ENCODE measurements around the gene EVI2B.
"Not testable (repeated sequence)": the region's sequence is repeated elsewhere in the genome, so short reads cannot be mapped to it uniquely, and the experiment has no call there.

The EVI2B gene, protein sequence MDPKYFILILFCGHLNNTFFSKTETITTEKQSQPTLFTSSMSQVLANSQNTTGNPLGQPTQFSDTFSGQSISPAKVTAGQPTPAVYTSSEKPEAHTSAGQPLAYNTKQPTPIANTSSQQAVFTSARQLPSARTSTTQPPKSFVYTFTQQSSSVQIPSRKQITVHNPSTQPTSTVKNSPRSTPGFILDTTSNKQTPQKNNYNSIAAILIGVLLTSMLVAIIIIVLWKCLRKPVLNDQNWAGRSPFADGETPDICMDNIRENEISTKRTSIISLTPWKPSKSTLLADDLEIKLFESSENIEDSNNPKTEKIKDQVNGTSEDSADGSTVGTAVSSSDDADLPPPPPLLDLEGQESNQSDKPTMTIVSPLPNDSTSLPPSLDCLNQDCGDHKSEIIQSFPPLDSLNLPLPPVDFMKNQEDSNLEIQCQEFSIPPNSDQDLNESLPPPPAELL

DNA sequence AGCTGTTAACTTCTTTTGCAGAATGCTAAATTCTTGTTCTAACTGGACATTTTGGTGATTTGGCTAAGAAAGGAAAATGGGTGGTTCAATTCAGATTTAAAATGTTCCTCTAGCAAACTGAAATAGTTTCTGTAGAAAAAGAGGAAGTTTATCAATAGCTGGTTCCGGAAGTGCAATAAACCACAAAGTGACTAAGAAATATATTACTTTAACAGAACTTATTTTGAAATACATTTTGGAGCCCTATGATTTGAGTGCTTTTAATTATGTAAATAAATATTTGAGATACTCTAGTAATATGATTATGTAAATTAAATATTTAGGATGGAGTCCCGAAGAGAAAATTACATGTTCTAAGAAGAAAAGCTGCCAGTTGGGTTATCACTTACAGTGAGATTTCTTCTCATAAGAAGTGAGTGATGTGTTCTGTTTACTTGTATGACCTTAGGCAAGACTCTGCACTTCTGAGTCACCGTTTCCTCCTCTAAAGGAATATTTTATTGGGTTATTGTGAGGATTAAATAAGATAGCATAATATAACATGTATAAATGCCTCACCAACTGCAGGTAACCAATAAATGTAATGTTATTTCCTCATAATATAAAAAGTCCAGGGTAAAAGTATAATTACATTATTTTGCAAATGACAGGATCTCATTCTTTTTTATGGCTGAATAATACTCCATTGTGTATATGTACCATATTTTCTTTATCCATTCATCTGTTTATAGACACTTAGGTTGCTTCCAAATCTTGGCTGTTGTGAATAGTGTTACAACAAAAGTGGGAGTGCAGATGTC, at the start of gene EVI2B:
TSS of gene EVI2B (minus strand) at position 73 of the 800 bp plus-strand sequence. CDS start 8,445 bp downstream, outside the sequence.
- DNase-seq: no peak

DNA sequence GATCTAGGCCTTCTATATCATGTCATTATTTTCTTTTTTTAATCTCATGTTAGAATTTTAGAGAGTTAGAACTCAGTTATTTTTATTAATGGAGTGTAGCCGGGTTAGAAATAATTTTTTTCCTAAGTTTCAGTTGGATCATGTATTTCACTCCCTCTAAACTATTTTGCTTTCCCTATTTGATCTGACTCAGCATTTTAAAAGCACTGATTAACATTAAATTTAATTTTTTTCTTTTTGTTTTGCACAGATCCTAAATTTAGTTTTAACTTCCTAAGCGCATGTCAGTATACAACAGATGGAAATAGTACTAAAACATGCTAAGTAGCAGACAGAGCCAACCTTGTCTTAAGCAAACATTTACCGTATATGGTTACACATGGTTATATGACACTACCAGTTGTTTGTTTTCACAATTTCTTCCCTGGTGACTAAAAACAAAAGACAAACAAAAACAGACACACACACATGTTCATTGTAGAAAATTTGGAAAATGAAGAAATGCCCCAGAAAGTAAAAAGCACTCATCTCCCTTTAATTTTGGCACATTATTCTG, 44.1 kb upstream of the EVI2B start:
- no peak for DNase-seq

DNA sequence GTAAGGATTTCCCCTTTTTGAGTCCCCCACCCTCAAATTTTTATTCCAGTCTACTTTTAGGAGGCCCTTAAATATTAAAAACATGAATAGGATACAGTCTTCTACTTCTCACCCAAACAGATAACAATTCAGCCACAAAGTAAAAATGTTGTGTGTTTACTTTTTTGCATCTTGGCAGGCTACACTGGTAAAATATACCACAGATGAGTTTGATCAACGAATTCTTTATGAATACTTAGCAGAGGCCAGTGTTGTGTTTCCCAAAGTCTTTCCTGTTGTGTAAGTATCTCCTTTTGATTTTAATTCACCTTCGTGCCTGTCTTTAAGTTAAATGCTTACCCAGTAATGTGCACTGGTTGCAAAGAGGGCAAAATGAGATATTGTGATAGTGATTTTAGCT, 43.2 kb upstream of the EVI2B start:
- no peak for DNase-seq

DNA sequence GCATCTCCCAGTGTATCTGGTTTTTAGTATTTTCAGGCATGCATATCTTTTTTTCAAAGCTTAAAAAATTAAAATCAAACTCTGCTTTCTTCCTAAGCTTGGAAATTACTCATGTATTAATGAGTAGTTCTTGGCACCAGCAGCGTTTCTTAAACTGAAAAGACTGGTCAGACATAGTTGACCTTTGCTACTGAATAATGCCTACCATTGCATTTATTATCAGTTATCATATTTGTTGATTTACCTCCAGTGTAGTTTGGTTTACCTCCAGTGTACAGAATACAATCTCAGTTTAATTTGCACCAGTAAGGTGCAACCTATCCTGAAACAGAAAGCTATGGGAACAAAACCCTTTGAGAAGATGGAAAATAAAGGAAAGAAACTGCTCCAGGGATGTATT, 42.1 kb upstream of the EVI2B start:
- no peak for DNase-seq

DNA sequence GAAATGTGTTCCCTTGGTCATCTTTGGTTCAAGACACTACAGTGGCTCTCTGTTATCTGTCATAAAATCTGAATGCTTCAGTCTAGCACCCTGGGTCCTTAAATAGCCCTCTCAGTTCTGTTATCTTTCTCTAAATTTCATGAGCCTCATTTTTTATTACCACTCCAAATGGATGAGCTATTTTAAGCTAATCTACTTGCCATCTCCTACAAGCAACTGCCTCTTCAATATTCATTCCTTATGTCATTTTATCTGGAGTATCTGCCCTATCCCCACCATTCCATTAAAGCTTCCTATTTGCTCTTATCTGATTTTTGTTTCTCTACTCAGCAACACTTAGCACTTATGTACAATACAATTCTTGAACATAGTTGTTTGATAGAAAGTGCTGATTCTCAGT, 35.6 kb upstream of the EVI2B start:
- DNase-seq: no peak

DNA sequence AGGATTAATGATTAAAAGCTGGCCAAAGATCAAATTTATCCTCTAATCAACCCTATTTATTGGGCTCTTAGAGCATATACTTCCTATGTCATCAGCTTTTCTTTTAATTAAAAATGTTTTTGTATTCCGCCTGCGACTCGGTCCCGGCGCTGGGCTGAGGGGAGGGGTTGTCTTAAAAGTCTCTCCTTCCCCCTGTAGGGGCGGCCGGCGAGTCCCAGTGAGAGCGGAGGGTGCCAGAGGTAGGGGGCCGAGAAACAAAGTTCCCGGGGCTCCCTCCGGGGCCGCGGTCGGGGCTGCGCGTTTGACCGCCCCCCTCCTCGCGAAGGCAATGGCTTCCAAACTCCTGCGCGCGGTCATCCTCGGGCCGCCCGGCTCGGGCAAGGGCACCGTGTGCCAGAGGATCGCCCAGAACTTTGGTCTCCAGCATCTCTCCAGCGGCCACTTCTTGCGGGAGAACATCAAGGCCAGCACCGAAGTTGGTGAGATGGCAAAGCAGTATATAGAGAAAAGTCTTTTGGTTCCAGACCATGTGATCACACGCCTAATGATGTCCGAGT, 31.4 kb upstream of the EVI2B start:
- not testable (repeated sequence) for DNase-seq

DNA sequence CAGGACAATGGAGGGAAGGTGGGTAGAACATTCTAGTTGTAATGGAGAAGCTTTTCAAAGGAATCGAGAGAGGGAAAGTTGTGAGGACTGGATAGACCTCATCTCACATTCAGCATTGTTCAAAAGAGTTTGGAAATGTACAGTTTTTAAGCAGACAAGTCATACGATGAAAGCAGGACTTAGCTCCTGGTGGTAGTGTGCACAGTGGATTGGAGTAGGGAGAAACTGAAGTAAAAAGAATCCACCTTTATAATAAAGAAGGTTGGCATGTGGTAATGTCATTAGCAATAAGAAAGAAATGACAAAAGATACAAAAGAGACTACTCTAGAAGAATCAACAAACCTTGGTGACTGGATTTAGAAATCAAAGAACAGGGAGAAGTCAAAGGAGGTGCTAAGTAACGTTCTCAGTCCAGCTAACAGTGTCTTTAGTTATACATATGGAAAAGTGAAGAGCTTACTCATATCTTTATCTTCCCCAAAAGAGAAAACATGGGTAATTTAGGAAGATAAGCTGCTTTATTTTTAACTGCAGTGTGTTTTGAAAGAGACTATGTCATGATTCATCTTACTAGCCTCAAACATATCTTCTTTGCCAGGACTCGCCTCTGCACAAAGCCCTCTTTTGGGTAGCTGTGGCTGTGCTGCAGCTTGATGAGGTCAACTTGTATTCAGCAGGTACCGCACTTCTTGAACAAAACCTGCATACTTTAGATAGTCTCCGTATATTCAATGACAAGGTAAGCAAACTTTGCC, 26.2 kb upstream of the EVI2B start:
- no peak for DNase-seq

DNA sequence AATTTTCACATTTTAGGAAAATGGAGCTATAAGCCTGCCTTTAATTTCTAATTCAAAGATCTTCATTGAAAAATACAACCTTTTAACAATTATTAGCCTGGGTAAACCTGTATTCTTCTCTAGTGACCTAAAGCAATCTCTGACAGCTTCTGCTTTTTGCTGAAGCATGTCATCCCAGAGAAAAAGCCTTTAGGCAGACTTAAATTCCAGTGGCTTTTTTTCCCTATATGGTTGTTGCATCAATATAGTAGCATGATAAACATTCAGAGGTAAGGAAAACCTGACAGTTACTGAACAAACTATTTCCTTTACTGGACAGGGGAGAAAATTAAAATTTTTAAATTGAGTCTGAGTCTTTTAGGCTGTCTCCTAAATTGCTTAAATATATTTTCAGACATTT, 15.4 kb upstream of the EVI2B start:
- no peak for DNase-seq

DNA sequence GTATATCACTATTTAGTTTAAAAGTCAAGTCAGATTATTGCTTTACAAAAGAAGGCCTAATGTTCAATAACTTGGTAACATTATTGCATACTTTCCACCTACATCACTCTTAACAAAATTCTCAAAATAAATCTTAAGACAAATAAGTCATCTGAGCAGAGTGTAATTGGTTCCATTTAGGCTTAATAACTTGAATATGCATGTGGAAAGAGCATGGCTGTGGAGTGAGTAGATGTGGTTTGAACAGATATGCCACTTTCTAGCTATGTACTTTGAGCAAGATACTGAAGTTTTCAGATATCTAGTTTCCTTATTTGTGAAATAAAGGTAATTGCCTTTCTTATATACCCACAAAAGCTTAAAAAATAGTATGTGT, 14.3 kb upstream of the EVI2B start:
- DNase-seq: no peak

DNA sequence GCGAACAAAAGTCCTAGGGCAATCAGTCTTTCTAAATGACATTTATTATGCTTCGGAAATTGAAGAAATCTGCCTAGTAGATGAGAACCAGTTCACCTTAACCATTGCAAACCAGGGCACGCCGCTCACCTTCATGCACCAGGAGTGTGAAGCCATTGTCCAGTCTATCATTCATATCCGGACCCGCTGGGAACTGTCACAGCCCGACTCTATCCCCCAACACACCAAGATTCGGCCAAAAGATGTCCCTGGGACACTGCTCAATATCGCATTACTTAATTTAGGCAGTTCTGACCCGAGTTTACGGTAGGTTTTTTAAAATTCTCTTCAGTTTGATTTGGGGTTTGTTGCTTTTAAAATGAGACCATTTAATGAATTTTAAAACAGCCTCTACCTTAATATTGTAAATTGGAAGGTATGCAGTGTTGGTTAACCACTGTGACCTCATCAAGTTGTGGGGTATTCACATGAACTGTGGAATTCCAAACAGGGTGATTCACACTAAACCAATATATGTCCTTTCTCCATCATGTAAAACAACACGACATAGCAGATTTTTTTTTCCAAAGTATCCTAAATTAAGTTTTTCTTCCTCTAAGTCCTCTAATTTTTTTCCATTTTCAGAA, 13.8 kb upstream of the EVI2B start:
- DNase-seq: no peak

DNA sequence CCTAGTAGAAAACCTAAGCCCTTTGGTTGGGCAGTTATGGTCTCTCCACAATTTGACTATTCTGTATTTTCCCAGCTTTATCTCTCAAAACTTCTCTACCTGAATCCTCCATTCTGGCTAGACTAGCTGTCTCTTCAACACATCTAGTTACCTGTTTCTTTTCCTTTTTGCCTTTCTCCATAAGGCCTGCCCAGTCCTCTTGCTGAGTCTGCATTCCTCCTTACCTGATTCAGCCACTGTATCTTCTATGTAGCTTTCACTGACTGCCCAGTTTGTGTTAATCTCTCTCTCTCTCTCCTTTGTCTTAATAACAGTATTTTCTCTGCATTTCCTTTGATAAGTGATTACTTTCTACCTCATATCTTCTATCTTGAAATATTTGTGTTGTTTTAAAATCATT, 9.7 kb upstream of the EVI2B start:
- no peak for DNase-seq

DNA sequence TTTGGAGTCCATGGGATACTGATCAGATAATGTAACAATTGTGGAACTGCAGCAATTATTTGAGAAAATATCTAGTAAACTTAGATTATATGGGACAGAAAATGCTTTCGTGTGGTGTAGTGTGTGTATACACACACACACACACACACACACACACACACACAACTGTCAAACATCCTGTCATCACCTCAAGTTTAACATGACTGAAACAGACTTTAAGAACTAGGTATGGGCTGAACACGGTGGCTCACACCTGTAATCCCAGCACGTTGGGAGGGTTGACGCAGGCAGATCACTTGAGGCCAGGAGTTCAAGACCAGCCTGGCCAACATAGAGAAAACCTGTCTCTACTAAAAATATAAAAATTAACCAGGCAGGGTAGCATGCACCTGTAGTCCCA, 8.1 kb upstream of the EVI2B start:
- DNase-seq: no peak

DNA sequence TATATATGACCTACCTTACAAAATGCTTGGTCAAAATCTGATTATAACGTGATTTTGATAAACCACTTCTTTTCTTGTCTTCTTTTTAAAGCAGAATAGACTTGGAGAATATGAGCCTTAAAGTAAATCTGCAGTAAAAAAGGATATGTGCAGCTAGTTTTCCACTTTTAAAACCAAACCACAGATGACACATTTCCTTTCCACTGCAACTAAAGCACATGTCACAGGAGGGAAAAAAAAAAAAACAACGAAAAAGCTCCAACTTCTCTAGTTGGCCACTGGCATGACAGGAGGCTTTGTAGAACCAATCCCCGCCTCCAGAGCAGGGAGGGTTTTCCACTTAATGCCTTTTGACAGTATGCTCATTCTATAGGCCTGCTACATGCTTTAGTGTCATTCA, 7.6 kb upstream of the EVI2B start, which contains the start of gene EVI2A:
TSS of gene EVI2A (minus strand) at position 142 of the 400 bp plus-strand sequence. CDS start 2,609 bp downstream, outside the sequence.
- peak; percentile 61 for DNase-seq

DNA sequence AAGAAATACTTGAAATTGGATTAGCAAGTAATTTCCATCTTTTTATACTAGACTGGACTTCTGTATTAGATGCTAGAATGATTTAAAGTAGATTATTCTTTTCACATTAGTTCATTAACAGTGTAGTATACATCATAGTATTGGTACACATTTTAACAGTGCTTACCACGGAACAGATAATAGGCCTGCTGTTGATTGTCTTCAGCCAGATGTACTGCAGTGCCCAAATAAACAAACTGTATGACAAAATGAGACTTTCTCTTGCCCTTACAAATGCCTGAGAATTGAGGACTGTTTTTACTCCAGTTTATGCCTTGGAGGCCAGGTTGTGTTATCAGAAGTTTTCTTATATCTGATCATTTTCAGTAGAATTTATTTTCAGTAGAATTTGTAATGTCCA, 6.9 kb upstream of the EVI2B start:
- DNase-seq: no peak

DNA sequence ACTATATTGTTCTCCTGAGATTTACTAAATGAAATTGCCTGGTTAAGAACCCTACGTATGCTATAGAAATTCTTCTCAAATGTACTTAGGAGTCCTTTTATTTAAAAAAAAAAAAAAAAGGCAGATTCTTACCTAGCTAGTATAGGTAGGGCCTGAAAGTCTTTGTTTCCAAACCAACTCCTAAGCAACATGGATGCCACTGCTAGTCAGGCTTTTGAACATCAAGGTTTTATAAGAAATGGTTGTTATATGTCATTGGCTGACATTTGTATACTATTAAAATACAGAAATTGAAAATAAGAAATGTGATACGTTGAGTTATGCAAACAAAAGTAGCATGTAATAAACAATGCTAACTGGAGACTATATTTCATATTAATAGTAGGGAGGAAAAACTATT, 6.4 kb upstream of the EVI2B start:
- DNase-seq: no peak

DNA sequence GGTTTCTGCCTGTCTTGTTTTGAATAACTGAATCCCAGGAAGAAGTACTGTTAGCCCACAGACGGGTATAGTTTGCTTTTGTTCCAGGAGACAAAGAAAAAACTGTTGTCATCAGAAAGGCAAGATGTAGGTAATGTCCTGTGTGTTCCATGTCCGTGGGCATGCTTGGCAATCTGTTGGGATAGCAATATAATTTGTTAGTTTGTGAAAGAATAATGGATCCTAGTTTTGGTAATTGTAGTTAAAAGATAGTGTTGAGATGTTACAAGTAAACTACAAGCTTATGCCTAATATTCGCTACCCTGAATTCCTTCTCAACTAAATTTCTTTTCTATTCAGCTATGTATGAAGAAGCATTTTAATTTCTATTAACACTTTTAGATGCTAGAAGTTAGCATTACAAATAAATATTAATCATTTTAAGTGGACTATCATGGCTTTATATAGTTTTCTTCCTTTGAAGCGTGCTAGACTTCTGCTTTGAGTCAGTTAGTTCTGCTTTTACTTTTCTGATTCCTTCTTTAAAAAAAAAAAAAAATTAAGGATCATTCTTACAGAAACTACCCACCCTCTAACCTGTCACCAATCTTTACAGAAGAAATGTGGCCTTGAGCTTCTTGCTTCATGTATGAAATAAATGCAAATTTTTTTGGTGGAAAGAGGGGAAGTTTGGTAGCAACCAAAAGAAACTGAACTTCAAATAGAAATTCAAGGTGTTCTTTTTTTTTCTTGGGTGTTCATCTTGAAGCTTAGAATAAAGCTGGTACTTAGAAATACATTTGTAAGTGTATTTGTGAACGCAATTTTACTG, 5.2 kb upstream of the EVI2B start:
- DNase-seq: no peak

DNA sequence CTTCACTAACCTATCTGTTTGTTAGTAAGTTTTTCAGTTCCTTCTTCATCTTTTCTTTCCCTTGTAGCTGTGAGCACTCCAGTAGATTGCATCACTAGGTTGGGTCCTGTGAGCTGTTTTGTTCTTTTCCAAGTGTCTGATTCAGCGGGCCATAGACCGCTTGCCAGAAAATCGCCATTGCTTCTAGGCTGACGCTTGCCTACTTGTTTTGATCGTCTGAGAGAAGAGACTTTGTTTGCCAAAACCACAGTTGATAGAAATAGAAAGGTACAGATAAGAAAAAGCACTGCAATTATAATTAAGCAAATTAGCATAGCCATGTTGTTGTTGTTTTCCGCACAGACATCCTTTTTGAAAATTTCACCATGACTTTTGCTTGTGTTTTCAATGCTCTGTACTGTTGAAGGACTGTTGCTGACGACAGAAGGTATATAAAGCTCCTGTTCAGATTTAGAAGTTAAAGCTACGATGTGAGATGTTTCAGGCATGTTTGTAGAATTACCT, 4.5 kb upstream of the EVI2B start:
- peak; percentile 14 for DNase-seq

DNA sequence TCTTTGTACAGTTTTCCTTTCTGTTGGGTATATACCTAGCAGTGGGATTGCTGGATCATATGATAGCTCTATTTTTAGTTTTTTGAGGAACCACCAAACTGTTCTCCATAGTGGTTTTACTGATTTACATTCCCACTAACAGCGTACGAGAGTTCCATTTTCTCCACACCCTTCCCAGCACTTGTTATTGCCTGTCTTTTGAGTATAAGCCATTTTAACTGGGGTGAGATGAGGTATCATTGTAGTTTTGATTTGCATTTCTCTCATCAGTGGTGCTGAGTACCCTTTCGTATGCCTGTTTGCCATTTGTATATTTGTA, 887 bp upstream of the EVI2B start:
- no peak for DNase-seq

DNA sequence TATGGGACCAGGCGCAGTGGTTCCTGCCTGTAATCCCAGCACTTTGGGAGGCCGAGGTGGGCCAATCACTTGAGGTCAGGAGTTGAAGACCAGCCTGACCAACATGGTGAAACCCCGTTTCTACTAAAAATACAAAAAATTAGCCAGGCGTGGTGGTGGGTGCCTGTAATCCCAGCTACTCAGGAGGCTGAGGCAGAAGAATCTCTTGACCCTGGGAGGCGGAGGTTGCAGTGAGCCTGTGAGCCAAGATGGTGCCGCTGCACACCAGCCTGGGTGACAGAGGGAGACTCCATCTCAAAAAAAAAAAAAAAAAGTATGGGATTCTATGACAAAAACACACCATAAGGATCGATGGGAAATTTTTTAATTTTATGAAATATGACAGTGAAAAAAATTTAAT, 1.6 kb downstream of the EVI2B start:
- DNase-seq: peak; percentile 26

DNA sequence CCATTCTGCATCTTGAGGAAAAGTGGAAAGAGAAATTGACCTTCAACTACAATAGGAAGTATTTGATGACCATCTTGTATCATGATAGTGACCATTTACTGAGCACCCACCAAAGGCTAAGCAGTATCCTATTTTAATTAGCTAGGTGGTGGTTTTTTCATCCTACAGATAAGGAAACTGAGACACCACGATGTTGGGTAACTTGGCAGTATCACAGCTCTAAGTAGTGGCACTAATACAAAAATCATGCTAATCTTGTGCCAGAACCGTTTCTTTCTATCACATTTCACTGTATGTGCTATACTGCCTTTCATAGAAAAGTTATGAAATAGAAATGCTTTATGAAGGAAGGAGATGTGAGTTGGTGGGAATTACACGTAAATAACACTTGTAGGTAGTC, 2.3 kb downstream of the EVI2B start:
- no peak for DNase-seq

DNA sequence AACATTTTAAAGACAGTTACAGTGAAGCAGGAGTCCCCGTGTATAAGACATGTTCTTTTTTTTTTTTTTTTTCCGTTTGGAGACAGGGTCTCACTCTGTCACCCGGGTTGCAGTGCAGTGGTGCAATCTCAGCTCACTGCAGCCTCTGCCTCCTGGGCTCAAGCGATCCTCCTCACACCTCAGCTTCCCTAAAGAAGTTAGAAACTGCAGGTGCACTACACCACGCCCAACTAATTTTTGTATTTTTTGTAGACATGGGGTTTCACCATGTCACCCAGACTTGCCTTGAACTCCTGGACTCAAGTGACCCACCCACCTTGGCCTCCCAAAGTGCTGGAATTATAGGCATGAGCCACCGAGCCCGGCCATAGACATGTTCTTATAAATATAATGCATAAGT, 3.0 kb downstream of the EVI2B start:
- no peak for DNase-seq
